ENCODE results near the gene IQCF6.

Gene IQCF6

DNA sequence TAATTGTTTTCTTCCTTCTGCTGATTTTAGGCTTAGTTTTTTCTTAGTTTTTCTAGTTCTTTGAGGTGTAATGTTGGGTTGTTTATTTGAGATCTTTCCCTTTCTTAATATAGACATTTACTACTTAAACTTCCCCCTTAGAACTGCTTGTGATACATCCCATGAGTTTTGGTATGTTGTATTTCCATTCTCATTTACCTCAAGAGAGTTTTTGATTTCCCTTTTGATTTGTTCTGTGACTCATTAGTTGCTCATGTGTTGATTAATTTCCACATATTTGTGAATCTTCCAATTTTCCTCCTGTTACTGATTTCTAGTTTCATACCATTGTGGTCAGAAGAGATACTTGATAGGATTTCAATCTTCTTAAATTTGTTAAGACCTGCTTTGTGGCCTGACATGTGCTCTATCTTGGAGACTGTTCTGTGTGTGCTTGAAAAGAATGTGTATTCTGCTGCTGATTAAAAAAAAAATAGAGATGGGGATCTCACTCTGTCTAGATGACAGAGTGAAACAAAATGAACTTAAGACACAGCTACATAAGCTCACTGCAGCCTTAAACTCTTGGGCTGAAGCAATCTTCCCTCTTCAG is 49.9 kb downstream of the IQCF6 start:
- Histone ChIP-seq H3K27ac (ENCODE audit: low read length) (no peak overlapping the region), H3K9me3 (ENCODE audit: control insufficient read depth, low read depth, low read length) (no peaks in the 10 kb centered on the region), H3K4me1 (ENCODE audit: control insufficient read depth, low read depth, low read length) (peaks cover under 1% of the 10 kb centered on the region), H3K4me3 (ENCODE audit: low read length) (no peak overlapping the region), H3K9ac (ENCODE audit: low read length) (no peak overlapping the region), H3K36me3 (ENCODE audit: control insufficient read depth, low read depth, low read length) (no peaks in the 10 kb centered on the region), H3K27me3 (ENCODE audit: control insufficient read depth, insufficient read depth, low read length) (no peaks in the 10 kb centered on the region)
